GM12892 (cell line): ENCODE results near the gene KCTD2.

Experiments used
- POLR2A ChIP-seq: IDR thresholded peaks from 2 replicates; pipeline ENCODE4 v1.6.1; 2011; ENCODE audit warnings: low read depth, low read length, control low read depth
- POLR2AphosphoS5 ChIP-seq: IDR thresholded peaks from 2 replicates; pipeline ENCODE4 v1.6.1; 2011; ENCODE audit warnings: low read depth, low read length, control low read depth

- TF ChIP-seq POLR2AphosphoS5: no peak
- no peak for TF ChIP-seq POLR2A
Observed at GRCh38 chr17:75082683-75083082, 35.7 kb downstream of the KCTD2 start.
